COLO668 (cell line): ENCODE results near the gene SLX4IP.

Source experiments
- DNase-seq: peaks from one replicate; lab custom pipeline; 2025; ENCODE audit not compliant: unreplicated experiment; lab: John Stamatoyannopoulos, UW

SLX4IP gene

DNA sequence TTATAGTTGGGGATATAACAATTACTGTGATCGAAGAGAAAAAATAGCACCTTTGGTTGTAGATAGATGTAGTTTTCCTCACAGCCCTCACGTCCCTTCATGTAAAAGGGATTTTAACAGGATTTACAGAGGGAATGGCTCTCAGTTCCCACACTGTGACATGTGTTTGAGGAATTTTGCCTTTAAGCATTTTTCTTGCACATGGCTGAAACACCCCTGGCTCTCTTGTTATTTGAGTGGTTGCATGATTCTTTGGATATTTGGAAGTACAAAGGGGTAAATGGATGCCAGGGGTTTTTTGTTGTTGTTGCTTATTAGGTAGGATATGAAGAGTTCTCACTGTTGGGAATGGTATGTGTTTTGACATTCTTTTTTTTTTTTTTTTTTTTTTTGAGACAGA, 190.5 kb downstream of the SLX4IP start:
- DNase-seq, result no peak

- DNase-seq, result no peak
Measured at GRCh38 chr20:10626896-10627295, 191.8 kb downstream of the SLX4IP start.

DNA sequence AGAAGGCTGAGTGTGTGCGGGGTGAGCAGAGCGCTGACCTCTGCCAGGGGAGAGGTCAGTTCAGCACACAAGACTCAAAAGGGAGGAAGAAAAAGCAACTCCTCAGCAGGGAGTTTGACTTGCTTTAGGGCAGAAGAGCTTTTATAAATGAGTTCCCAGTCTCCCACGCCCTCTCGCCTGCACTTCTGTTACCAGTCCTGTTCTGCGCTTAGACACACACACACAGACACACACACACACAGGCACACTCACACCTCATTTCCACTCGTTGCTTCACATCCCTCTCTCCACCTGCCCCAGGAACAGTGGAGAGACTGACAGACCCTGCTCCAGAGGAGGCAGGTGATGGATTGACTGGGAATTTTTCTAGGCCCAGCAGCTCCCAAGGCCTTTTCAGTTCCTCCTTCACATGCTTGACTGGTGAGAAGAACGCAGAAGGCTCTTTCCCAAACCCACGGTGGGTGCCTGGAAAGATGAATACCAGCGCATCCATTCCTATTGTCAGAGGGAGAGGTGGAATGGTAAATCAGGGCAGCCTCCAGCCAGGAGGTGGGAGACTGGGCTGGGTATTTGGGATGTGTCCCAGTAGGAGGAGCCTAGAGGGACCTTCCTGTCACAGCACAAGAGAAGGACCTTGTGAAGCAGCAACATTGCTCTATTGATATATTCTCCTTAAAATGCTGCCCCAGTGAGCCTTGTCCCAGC, 195.0 kb downstream of the SLX4IP start:
- DNase-seq, result no peak

DNA sequence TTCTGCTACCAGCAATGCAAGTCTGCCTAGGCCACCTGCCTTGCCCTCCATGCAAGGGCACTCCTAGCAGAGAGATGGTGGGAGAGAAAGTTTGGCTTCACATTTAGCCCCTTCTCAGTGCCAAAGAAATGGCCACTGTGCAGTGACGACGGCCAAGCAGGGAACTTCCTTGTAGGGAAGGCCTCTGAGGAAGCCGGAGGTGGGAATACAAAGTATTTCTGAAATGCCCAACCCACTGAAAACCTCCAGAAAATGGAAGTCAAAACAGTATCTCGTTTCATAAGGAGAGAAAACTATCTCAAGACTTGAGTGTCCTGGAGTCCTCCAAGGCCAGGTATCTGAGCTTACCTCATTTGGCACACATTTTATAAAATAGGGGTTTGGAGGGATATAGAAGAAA, 196.0 kb downstream of the SLX4IP start:
- DNase-seq, result no peak

DNA sequence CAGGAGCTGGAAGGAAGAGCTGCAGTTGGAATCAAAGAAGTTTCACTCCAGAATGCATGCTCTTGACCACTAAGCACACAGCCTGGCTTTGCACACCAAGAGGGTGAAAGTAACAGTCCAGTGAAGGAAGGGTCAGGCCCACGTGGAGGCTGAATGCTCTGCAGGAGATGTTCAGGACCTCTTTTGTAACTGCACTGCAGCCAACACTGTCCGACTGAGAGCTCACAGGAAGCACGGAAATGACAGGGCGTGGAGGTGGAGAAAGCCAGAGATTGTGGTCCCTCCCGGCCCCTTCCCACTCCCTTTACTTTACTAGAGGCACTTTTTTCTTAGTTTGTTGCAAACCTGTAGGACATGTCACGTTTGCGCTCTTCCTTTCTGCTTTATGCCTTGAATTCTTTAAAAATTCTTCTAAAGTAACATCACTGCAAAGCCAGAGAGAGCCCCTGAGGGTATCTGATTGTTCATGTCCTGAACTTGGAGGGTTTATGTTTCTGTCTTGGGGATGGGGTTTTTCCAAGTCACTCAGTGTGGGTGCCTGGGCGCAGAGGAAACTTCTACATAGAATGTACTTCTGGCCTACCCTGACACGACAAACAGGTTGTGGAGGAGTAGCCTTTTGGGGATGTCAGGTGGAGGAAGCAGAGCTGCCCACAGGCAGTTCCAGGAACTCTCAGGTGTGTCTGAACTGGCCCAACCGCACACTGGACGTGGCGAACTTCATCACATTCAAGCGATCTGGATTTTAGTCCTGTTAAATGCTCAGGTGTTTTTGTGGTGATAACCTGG, 197.8 kb downstream of the SLX4IP start:
- DNase-seq, result no peak

DNA sequence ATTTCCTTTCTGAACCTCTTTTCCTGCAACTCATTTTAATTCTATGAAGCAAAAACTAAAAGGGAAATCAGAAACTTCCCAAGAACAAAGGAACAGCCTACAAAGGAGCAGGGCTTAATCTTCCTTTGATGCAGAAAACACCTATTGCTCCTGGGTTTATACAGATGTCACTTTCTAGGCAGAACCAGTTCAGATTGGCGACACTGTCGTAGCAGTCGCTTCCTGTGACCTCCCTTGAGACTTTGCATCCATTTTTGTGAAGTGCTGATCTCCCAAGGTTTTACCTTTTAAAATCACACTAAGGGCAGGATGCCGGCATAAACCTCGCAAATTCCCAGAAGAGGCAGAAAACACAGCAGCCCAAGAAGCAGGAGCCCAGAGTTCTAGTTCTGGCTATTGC, 198.6 kb downstream of the SLX4IP start:
- no peak for DNase-seq

DNA sequence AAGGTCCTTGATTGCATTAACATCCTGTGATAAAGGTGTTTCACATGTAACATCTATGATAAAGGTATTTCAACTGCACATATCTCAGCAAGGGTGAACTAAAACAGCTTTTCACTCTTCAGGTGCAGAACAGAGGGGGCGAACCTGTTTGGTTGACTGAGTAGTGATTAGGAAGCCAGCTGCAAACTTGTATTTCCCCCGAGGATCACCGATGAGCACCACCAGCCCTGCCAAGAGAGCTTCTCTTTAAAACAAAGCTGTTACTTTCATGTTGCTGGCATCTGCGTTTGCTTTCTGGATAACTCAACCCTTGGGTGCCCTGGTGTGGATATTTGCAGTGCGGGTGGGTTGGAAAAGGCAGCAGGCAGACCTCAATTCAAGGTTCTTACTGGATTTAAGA, 199.1 kb downstream of the SLX4IP start:
- no peak for DNase-seq

DNA sequence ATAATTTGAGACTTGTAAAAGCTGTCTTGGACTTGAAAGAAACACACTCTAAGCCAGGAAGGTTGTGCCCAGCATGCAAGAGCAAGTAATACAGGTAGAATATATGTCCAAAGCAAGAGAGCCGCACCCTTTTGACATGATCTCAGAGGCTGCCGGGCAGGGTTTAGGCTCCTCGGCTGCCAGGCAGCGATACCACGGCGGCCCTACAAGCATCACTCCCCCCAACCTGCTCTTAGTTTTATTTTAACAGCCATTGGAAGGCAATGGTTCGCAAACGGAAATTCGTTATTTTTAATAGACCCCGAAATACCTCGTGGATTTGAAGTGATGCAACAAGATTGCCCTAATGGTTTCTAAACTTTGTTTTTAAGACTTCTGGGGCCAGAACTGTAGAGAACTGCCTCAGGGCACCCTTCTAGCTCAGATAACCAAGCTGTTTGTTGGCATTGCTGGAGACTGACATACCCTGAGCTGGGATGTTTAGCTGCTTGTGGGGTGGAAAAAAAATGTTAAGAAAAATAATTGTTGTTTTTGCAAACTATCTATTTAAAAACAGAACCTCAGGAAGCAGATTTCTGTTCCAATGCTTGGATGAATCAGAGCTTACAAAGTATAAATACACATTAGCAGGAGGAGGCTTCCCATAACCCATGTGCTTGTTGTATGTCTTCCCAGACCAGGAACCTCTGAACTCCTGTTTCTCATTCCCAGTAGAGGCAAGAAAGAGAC, 199.7 kb downstream of the SLX4IP start:
- DNase-seq, result no peak

- DNase-seq, result no peak
Measured at GRCh38 chr20:10635476-10636208, 200.5 kb downstream of the SLX4IP start.

DNA sequence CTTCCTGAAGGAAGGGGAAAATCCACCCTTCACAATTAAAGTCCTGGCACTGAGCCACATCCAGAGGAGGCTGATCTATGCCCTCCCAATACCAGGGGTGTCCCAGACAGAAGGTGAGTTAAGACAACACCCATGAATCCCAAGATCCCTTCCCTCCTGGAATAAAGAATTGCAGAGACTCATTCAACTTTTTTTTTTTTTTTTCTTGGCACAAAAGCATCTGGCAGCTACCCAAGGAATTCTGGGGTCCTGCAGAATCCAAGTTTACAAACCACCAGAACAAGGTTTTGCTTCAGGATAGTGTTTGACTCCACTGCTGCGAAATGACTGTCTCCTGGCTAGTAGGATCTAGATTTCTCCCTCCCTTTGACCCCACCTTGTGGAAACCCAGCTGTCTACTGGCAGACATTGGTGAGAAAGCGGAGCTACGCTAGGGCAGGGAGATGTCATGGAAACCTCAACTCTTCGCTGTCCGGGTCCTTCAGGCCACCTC, 201.3 kb downstream of the SLX4IP start:
- DNase-seq, result no peak

DNA sequence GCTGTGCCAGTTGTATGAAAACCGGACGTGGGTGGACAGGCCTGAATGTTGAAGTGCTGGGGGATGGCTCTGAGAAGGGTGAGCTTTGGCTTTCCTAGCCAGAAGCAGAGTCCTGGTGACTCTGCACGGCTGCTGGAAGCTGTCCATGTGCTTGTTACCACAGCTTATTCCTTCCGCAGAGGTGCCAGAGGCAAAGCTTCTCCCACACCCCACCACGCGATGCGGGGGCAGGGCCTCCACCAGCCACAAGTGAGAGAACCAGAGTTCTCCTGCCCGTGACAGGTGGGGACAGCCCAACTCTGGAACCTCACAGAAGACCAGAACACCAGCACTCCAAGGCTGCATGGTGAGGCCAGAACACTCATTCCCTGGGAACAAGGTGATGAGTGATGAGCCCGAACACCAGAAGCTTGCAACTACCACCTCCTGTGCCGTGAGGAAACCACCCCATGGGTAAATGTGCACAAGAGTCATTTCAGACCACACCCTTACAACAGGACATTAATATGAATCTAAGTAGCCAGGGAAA, 202.0 kb downstream of the SLX4IP start:
- DNase-seq, result no peak

DNA sequence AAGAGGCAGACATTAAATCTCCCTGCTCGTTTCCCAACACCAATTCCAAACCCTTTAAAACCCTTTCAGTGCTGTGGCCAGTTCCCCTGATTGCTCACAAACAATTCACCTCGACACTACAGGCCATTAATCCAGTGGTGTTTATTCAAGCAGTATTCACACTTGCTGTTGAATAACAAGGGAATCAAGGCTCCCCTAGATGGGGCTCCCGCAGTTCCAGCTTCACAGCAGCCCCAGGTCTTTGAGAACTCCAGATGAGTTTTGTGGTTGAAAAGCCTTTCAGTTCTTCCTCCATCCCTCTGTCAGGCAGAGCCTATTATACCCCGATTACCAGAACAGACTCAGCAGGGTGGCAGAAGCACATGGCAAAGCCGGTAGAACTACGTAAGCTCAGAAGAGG, 202.5 kb downstream of the SLX4IP start:
- DNase-seq, result no peak

DNA sequence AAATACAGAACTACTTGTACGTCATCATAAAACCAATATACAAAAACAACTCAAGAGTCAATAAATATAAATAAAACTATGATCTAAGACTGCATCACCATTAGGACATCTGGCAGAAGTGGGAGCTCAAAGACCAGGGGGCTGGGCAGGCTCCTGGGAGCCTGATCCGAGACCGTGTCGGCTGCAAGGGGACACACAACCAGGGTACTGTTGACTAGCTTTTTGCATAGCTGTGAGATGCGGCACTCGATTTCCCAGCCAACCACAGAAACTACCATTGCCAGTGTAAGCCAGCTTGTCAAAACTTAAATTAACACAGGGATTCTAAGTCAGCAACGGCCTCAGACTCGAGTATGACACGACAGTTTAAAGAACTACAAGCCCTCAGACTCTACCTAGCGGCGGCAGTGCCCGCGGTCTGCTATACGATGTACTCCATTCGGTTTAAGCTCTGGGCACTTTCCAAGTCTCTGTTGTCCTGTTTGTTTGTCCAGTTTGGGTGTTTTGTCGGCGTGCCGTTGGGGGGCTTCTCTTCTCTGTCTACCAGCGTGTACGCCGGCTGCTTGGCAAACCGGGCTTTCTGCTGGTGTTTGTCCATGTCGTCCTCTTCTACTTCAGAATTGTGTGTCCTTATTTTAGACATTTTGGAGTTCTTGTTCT, 204.1 kb downstream of the SLX4IP start:
- DNase-seq, result no peak

DNA sequence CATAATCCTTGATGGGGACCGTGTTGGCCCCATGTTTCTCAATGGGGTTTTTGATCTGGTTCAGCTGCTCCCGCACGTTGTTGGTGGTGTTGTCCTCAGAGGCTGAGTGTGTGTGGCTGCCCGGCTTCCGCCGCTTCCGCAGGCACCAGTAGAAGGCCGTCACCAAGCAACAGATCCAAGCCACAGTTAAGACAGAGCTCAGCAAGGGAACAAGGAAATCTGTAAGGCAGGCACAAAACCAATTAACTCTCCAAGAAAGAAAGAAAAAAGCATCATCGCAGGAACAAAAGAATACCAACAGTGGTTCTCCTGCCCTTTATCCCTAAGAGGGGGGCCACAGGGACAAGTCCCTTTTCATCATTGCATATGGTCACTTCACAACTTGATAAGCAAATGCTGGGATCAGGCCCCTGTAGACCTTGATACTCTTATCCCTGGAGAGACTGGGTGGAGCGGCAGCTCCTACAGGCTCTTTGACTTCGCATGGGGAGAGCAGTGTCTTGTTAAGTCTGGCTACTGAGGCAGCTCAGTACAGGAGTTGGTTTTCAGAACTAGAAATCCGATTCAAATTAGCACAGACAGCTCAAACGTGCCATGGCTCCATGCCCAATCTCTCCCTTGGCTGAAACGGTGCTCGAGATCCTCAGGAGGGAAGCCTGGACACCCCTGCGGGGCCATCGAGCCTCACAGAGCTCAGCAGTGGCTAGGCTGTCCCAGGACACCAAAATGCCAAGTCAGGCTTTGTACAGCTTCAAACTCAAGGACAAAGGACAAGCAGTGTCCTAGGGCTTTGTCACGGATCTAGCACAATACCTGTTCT, 204.8 kb downstream of the SLX4IP start:
- DNase-seq, result no peak

DNA sequence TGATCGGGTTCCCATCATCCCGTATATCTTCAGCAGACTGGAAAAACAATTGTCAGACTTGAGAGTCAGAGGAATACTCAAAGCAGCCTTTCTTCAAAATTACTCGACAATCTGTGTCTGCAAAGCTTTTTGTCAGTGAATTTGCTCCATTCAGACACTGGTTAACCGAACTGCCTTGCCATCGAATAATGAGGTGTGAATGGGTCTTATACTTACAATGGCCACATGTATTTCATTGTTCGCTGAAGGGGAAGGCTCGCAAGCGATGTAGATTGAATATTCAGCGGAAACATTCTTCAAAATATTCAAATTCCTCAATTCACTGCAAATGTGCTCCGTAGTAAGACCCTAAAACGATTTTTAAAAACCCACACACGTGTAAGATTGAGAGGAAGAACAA, 205.8 kb downstream of the SLX4IP start:
- DNase-seq, result no peak

DNA sequence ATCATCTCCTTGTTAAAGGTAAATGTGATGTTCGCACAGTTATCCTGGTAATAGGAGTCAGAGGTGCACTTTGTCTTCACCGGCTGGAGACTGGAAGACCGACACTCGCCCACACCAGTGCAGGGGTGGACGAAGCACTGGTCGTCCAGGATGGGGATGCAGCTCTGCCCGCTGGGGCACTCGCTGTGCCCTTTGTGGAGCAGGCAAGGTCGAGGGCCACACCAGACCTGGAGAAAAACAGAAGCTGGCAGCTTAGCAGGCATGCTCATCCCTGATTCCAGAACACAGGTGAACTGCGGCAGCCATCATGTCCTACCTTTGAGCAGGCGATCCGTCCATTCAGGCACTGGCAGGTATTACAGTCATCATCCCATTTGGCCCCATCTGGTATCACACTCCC, 206.4 kb downstream of the SLX4IP start:
- no peak for DNase-seq

GRCh38 chr20:10641893-10642292, 206.8 kb downstream of the SLX4IP start:
- DNase-seq, result no peak

GRCh38 chr20:10642856-10643559, 207.9 kb downstream of the SLX4IP start:
- peak; percentile 35 for DNase-seq

- DNase-seq, result no peak
Measured at GRCh38 chr20:10643560-10643873, 208.4 kb downstream of the SLX4IP start.
